ENCODE measurements around the gene EPN3.

Gene EPN3

DNA sequence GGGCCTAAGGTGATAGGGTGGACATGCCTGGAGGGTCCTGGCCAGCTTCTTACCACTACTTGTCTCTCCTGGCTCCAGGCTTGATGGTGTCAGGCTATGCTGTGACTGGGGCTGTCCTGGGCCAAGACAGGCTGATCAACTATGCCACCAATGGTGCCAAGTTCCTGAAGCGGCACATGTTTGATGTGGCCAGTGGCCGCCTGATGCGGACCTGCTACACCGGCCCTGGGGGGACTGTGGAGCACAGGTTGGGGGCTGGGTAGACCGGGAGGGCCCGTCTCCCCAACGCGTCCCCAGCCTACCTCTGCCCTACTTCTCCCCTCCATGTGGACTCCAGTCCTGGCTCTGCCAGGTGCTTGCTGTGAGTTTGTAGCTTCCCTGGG, 18.9 kb downstream of the EPN3 start:
- no peak for DNase-seq

DNA sequence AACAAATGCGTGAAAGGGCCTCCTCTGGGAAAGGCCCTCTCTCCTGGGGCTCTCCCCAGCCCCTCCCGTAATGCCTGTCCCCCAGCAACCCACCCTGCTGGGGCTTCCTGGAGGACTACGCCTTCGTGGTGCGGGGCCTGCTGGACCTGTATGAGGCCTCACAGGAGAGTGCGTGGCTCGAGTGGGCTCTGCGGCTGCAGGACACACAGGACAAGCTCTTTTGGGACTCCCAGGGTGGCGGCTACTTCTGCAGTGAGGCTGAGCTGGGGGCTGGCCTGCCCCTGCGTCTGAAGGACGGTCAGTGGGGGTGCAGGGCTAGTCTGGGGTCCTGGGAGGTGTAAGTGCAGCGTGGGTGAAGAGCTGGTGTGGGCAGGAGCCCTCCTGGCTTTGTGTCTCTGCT, 19.3 kb downstream of the EPN3 start:
- no peak for DNase-seq

DNA sequence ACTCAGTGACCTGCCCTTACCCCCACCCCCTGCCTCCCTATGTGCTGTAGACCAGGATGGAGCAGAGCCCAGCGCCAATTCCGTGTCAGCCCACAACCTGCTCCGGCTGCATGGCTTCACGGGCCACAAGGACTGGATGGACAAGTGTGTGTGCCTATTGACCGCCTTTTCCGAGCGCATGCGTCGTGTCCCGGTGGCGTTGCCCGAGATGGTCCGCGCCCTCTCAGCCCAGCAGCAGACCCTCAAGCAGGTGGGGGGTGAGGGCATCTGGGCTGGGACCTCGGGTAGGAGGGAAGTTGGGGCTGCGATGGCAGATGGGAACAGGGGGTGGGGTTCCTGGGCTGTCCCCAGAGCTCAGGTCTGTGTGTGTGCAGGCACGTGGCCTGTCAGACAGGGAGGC, 21.7 kb downstream of the EPN3 start:
- no peak for DNase-seq

DNA sequence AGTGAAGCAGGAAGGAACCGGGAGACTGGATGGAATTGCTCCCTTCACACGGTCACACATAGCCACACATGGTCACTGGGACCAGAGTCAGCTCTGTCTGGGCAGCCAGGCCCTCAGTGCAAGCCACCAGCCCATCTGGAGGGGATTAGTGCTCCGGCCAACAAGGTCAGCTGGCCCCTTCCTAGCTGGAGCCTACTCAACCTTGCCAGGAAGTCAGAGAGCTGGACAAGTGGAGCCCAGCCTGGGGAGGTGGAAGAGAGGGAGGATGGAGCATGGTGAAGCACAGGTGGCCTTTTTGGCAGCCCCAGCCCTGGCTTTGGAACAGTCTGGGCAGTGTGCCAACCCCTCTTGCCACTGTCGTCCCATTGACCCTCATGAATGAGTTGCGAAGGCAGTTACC, 24.3 kb downstream of the EPN3 start:
- no peak for DNase-seq

DNA sequence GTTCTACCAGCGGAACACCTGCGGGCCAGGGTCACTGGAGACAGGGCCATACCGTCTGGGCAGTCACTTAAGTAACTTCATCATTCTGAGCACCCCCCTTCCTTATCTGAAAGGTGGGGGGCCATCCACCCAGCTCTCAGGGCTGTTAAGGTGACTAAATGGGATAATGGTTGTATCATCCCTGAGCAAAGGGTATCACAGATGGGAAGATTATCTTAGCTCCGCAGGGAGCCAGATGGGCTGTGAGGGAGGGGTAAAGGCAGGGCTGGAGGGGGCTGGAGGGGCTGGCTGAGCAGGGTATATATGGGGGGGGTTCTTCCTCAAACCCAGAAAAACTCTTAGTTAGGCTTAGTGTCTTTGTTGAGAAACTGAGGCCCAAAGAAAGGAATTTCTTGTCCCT, 25.1 kb downstream of the EPN3 start:
- DNase-seq = no peak

DNA sequence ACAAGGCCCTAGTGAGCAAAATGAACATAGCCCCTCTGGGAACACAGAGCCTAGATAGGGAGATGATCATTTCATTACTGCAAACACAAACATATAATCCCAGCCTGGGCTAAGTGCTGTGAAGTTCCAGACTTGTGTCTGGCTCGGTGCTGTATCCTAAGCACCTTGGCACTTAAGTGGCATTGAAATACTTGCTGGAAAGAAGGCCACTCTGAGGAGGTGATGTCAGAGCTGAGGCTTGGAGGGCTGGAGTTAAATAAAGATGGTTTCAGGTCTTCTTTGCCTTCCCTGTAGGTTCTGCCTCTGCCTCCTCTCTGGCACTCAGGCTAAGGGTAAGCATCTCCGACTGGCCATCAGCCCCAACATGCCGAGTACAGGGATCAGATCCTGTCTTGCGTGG, 25.6 kb downstream of the EPN3 start:
- no peak for DNase-seq

DNA sequence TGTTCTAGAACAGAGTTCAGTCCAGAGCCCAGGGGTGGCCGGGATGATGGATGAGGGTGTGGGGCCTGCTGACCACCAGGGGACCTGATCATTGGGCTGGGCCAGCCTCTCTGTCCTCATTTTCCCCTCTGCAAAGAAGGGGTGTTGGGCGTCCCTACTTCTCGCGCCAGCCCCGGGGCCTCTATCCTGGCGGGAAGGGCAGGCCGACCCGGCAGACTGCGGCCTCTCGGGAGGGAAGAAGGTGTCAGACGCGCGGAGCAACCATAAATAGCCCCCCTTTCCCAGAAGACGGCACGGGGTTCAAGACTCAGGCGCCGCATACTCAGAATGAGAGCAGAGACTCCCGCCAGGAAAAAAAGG, 26.0 kb downstream of the EPN3 start:
- DNase-seq = no peak

DNA sequence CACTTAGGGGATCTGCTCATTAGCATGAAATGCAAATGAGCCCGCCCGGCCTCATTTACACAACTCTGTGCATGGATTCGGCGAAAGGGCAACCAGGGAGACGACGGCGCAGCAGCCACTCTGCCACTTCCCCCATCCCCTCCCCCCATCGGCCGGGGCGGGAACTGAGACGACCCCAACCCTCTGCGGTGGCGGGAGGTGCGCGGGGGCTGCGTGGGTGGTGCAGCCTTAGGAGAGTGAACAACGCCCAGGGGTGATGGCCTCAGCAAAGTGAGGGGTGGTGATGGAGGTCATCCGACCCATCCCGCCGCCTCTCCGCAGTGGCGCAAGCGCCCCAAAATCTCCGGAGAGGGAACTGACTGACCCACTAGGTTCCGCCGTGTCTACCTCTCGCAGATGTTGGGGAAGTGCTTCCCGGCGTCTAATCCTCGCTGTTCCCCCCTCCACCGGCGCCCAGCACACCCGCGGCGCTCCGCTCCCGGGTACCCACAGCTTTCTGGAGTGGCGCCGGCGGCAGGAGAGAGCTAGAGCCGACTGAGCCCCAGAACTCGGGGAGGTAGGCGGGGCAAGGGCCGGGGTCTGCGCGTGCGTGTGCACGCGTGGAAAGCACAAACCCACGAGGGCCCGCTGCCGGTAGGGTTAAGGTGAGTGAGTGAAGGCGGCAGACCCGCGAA, 26.5 kb downstream of the EPN3 start:
- no peak for DNase-seq

DNA sequence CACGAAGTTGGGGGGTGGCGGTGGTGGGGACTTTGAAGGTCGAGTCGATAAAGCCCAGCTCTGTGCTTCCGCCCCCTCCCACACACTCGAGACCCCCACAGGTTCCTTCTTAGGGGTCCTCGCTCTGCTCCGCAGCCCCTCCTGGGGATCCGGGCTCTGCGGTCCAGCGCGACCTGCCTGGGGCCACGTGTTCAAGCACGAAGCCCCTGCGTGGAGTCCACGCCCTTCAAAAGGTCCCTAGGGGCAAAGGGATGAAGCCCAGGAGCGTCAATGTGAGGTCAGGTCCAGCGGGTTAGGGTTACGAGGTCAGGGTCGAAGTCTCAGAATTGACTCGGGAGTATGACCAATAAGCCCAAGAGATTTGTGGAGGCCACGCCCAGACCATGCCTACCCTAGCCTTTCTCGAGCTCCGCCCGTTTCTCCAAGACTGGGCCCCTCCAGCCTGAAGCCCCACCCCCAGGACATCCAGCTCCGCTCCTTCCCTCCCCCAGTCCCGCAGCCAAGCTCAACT, 27.2 kb downstream of the EPN3 start:
- DNase-seq = peak; percentile 22

DNA sequence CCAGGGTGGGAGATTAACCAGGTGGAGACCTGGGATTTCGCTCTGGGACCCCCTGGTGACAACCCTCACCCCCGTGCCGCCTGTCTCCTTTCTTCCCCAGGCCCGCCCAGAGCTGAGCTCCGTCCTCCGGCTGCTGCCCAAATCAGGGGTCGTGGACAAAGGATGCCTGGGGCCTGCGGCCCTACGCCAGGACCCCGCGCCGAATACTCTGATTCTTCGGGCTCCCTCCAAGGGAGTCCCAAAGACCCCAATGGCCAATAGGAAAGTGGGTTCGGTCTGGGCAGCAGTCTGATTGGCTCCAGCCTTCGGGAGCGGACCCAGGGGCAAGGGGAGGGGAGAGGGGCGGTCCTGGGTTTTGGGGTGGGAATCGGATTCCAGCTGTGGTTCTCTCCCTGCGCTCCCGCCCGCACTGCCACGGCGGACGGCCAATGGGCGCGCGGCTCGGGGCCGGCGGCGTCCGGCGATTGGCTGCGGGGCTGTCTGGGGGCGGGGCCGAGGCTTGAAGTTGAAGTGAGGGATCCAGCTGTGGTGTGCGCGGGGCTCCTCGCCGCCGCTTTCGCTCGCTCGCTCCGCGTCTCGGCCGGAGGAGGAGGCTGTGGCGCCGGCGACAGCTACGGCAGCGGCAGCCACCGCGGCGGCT, 27.8 kb downstream of the EPN3 start, which contains the start of gene CACNA1G:
TSS of gene CACNA1G (plus strand) at position 531 of the 640 bp plus-strand sequence. CDS start 745 bp downstream, outside the sequence.
- peak; percentile 85 for DNase-seq

DNA sequence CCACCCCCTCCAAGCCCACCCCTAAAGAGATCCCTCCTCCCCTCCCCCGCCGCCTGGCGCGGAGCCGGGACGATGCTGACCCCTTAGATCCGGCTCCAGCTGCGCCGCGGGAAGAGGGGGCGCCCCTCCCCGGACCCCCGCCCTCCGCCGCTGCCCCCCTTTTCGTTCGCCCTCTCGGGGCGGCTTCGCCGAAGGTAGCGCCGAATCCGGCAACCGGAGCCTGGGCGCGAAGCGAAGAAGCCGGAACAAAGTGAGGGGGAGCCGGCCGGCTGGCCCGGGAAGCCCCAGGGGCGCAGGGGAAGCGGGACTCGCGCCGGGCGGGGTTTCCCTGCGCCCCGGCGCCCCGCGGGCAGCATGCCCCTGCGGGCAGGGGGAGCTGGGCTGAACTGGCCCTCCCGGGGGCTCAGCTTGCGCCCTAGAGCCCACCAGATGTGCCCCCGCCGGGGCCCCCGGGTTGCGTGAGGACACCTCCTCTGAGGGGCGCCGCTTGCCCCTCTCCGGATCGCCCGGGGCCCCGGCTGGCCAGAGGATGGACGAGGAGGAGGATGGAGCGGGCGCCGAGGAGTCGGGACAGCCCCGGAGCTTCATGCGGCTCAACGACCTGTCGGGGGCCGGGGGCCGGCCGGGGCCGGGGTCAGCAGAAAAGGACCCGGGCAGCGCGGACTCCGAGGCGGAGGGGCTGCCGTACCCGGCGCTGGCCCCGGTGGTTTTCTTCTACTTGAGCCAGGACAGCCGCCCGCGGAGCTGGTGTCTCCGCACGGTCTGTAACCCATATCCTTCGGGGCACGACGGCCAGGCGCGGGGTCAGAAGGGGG, 28.6 kb downstream of the EPN3 start:
- no peak for DNase-seq

DNA sequence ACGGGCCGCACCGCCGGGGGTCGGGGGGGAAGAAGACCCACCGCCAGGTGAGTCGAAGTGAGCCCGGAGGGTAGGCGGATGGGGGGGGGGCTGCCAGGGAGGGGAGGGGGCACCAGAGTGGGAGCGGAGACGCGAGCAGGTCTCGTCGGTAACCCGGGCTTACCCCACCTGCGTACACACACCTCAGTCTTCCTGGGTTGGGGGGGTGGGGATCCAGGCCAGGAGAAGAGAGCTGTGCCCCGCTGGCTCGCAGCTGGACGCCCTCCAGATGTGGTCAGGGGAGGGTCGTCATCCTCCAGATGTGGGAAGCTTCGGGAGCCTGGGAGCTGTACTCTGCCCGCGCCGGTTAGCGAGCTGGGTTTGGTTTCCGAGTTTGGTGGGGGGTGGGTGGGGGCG, 29.2 kb downstream of the EPN3 start:
- no peak for DNase-seq

DNA sequence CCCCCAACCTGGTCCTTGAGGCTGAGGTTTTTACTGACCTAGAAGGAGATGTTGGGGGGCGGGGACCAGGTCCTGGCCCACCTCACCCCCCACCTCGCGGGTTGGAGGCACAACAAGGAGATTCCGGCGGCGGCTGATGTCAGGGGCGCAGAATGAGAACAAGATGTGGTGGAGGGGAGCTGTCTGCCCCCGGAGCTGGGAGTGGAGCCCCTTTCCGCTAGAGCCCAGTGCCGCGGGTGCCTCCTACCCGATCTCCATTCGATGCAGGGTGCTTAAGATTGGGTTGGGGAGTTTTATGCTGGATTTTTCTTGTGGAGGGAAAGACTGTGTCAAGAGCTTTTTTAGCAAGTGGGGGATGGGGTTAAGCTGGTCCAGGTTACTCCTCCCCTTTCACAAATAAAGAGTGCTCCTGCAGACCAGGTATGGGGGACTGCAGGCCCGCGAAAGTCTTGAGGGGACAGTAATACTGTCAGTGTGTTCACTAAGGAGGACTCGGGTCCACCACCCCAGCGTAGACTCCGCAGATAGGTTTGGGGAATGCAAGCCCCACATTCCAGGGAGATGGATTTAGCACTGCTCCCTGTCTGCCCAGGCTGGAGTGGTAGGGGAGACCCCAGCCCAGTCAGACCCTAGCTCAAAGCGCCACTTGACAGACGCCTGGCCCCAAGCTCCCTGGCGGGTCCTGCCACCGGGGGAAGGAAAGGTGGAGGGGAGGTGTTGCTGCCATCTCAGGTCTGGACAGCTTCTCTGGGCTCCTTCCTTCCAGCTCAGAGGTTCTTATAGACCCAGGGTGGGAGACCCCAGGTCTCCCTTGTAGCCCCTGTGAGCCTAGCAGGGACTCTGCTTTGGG, 29.9 kb downstream of the EPN3 start:
- no peak for DNase-seq

DNA sequence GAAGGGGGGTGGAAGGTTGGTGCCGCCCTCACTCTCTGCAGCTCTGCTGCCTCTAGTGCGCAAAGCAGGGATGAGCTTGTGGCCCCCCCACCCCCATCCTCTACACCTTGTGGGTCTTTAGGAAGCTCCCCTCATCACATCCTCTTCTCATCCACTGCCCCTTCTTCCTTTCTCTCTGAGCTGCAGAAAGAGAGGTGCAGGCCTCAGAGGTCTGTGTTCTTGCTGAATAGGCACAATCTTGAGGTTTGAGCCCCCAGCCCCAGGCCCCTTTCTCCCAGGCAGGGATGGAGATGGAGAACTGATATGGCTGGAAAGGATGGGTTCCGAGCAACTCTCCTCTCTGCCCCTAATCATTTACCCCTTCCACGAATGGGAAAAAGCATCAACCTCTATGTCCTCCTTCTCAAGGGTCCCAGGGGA, 30.6 kb downstream of the EPN3 start:
- no peak for DNase-seq

DNA sequence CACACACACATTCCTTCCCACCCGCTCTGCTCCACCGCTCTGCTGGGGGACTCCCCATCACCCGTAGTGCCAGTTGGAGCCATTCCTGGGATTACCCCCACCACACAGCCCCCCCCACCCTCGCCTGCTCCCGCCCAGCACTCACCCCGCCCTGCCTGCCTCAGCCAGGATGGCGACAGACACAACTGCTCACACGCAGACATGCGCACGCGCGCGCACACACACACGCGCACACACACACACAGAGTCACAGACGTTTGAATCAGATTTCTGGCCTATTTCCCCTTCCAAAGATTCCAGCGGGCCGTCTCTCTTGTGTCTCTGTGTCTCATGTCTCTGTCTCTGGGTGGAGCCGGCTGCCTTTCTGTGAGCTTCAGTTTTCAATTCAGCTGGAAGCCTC, 32.4 kb downstream of the EPN3 start:
- no peak for DNase-seq

DNA sequence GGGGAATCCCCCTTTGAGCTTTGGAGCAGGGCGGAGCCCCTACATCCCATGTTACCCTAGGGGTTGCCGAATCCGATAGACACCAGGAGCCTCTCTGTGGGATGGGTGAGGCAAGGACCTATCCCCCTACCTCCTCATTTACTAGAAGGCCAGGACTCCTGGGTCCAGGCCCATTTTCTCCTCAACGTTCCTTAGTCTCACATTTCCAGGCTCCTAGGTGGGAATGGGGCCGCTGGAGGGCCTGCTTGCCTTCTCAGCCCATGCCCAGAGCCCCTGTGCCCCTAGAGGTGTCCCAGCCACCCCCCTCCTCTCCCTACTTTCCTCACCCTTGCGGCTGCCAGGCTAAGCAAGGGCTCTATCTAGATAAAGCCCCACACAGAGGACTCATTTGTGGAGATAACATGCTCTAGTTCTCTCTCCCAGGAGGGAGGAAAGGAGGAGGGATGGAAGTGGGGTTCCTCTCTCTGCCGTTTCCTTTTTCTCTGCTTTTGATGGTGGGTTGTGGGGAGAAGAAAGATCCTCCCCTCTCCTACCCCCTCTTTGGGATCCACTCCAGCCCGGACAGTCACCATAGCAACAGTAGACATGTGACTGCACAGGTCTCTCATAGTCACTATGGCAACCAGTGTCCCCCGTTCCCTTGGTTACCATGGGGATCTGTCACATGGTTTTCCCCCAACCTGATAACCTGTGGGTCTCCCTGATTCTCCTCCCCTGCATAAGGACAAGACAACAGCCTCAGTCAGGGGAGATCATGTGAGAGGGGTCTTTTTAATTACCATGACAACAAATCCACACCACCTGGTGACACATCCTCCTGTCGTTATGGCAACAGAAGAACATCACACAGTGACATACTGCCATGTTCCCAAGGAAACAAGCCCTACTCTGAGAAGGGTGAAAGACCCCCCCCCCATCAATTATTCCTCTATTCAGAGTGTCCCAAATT, 33.1 kb downstream of the EPN3 start:
- no peak for DNase-seq

DNA sequence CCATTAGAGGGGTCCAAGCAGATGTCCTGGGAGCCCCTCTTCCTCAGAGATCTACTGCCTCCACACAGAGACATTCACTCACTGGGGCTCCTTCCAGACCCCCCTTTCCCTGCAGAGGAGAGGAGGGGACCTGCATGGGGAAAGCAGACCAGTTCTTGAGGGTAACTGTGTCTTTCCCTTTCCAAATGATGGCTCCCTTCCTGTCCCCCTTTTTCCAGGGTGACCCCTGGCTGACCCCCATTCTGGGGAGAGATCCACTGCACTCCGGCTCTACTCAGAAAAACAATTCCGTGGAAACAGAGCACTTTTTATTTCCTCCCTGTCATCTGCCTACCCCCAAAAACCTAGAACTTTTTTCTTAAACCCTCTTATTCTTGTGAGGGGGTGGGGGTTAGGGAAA, 34.4 kb downstream of the EPN3 start:
- DNase-seq = no peak

DNA sequence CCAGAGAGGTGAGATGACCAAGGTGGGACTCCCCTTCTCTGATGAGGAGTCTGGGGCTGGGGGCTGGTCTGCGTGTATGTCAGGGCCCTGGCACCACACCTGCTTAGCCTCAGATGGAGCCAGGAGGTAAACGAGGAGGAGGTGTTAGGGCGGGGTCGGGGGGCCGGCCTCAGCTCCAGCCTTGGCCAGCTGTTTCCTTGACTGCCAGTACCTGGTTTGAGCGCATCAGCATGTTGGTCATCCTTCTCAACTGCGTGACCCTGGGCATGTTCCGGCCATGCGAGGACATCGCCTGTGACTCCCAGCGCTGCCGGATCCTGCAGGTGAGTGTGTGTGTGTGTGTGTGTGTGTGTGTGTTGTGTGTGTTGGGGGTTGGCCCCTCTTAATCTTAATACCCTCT, 36.1 kb downstream of the EPN3 start:
- no peak for DNase-seq

DNA sequence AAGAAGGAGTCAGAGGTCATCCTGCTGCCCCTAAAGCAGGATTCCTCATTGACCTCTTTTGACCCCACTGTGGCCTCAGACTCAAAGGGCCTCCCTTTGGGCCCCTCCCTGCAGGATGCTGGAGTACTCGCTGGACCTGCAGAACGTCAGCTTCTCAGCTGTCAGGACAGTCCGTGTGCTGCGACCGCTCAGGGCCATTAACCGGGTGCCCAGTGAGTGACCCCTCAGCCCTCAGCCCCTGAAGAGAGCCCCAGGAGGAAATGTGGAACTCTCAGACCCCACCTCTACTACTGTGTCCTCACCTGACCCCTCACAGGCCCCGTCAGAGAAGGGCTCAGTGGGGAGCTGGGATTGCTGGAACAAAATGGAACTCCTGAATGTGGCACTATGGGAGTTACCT, 37.1 kb downstream of the EPN3 start:
- DNase-seq = no peak

DNA sequence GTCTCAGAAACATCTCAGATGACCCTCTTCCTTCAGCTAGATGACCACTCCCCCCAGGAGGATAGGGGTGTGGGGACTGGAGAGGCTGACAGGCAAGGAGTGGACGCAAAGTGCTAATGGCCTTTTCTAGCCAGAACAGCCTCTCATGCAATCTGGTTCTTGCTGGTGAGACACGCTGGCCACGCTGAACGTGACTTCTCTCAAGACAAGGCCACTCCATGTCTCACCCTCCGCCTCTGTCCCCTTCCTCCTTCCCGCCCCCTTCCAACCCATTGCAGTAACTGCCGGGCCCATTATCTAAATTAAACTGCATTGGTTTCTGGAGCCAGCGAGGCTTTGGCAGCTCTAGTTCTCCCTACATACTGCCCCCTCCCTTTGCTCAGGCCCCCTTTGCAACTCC, 37.5 kb downstream of the EPN3 start:
- DNase-seq = no peak

DNA sequence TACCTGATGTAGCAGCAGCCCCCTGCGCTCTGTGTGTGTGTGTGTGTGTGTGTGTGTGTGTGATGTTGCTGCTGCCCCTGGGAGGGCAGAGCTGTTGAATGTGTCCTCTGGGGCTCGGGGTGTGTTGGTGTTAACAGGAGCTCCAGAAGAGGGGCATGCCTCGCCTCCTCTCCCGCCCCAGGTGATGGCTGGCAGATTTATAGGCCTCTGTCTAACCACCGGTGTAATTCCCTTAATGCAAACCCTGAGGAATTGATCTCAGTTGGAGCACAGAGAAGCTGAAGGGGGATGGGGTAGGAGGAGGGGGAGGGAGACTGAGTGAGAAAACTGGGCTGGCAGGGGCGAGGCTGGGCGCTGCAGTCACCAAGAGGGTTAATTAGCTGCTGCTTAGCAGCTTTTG, 38.0 kb downstream of the EPN3 start:
- no peak for DNase-seq

DNA sequence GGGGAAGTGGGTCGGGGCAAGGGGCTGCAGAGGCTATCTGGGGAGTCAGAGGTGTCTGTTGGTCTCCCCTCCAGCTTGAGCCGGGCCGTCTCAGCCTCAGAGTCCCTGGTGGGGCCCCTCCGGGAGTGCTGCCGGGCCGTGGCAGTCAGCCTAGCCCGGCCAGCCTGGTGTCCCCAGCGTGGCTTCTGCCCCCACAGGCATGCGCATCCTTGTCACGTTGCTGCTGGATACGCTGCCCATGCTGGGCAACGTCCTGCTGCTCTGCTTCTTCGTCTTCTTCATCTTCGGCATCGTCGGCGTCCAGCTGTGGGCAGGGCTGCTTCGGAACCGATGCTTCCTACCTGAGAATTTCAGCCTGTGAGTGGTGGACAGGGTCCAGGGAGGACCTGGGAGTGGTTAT, 39.1 kb downstream of the EPN3 start:
- no peak for DNase-seq

Data from stimulated activated naive CD4-positive, alpha-beta T cell treated with Interleukin-2 at 50 U/mL for 16 hours (primary cell).